Effector CD4-positive, alpha-beta T cell (primary cell): Measurements from ENCODE around the gene TARP.

Experiments used
- DNase-seq: peaks from one replicate; pipeline ENCODE4 v3.0.0-alpha.2; 2020

The TARP gene

DNA sequence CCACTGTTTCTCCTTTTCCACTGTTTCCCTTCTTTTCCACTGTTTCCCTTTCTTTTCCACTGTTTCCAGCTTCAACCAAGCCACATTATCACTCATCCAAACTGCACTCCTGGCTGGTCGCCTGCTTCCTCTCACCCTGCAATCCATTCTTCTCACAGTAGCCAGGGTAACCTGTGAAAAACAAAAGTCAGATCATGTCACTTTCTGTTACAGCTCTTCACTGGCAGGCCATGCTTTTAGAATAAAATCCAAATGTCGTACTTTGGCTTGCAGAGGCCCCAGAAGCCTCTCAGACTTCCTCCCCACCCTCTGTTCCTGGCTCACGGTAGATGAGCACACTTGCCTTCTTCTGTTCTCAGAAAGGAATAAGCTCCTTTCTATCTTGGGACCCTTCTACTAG is 61.5 kb downstream of the TARP start:
- DNase-seq: no peak

DNA sequence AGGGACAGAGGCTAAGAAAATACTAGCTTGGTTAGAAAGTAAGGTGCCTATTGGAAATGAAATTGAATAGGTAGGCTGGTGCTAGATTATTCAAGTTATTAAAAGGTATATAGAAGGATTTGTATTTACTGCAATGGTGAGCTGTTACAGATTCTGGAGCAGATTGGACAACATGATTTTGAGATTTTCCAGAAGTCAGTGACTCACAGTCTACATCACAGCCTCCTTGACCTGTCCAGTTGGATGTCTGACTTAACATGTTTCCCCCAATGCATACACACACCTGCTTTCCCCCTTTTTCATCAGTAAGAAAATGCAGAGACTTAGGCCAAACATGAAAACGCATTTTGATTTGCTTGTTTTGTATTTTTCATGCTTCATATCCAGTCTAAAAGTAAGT is 62.0 kb downstream of the TARP start:
- no peak for DNase-seq
